Measurements from ENCODE around the gene ATG16L2. TPM values are rescaled to one million over a fixed set of nuclear protein-coding genes. Genes with fewer than 3 reads are reported as not detected.

The ATG16L2 gene
- total and polyA plus RNA-seq, 2 donors: 10.6 to 56.5 TPM

DNA sequence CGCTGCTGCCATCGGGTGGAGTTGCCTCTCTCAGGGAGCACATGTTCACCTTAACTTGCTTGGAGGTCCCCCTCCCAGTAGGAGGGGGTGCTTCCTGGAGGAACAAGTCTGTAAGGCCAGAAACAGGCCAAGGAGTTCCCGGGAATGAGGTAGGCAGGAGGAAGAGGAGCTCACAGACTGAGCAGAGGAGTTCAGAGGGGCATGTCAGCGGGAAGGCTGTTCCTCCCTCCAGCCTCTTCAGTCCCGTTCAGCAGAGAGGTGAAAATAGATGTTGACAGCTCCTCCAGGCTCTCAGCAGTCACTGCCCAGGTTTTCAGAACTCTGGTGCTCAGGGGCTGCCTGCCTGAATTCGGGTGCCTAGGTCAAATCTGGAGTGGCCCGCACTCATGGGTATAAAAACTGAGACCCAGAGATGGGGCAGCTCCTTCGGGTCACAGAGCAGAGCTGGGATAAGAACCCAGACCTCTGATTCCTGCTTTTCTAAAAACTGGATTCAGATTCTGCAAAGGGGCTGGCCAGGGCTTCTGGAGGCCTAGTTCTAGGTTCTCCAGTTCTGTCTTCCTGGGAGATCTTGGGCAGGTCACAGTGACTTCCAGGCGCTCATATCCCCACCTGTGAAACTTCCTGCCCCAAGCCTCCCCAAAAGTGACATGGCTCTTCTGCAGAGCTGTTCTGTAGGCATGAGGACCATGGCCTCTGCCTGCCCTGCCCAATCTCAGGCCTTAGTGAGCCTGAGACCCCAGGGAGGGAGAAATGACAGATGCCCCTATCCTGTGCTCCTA, 18.3 kb downstream of the ATG16L2 start:
- Histone ChIP-seq H3K27me3 (ENCODE audit: control insufficient read depth in 2 of 2, insufficient read depth in 1 of 2, low read length in 1 of 2) (no peaks in the 10 kb centered on the region), H3K4me1 (ENCODE audit: control insufficient read depth in 2 of 2, insufficient read depth in 2 of 2, low read length in 2 of 2) (peaks cover 0 to 7% of the 10 kb centered on the region in 2 donors), H3K4me3 (ENCODE audit: low read length in 2 of 2) (no peak overlapping the region), H3K9me3 (ENCODE audit: control insufficient read depth in 2 of 2, insufficient read depth in 1 of 2, low read length in 1 of 2) (no peaks in the 10 kb centered on the region), H3K36me3 (ENCODE audit: control insufficient read depth in 2 of 2, insufficient read depth in 2 of 2, low read length in 1 of 2) (peaks cover 33 to 37% of the 10 kb centered on the region in 2 donors), H3K27ac (ENCODE audit: low read depth in 1 of 2, low read length in 1 of 2) (no peak overlapping the region)
- no peak for DNase-seq (ENCODE audit: low read depth in 6 of 9, low spot score in 9 of 9)
- 93% methylated on average over 9 of the region's 9 CpGs for WGBS

- no peaks in the 10 kb centered on the region for H3K9me3 ChIP-seq (ENCODE audit: control insufficient read depth in 2 of 2, insufficient read depth in 1 of 2, low read length in 1 of 2)
- H3K4me1 ChIP-seq (ENCODE audit: control insufficient read depth in 2 of 2, insufficient read depth in 2 of 2, low read length in 2 of 2): peaks cover 0 to 7% of the 10 kb centered on the region in 2 donors
- WGBS: 98% methylated on average over 5 of the region's 5 CpGs
Observed at GRCh38 chr11:72833083-72833733, 19.0 kb downstream of the ATG16L2 start.

DNA sequence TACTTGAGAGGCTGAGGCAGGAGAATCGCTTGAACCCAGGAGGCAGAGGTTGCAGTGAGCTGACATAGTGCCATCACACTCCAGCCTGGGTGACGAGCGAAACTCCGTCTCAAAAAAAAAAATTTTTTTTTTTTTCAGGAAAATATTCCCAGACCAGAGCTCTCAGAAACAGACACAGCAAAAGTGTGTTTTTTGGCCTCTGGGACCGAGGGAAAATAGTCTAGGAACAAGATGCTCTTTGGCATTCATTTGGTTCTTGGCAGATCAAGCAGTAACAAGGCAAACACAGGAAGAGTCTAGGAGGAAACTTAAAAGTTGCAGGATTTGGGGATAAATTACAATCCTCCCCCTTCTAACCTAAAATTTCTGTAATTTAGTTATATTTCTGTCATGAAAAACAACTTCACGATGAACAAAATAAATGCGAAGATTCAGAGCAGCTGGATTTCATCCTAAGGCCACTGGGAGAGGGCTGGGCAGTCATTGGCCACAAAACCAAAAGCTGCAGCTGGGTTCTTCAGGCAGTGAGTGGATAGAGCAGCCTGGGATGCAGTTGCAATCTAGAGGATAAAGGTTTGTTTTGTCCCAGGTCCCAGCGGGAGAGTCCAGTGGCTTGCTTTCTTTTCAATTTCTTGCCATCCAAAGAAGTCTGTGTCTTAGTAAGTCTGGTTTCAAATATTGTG, 19.7 kb downstream of the ATG16L2 start:
- WGBS: 83% methylated on average over 8 of the region's 8 CpGs
- no peak overlapping the region for H3K4me3 ChIP-seq (ENCODE audit: low read length in 2 of 2)
- no peaks in the 10 kb centered on the region for H3K27me3 ChIP-seq (ENCODE audit: control insufficient read depth in 2 of 2, insufficient read depth in 1 of 2, low read length in 1 of 2)
- H3K27ac ChIP-seq (ENCODE audit: low read depth in 1 of 2, low read length in 1 of 2): no peak overlapping the region
- no peak for DNase-seq (ENCODE audit: low read depth in 6 of 9, low spot score in 9 of 9)
- peaks cover 0 to 7% of the 10 kb centered on the region in 2 donors for H3K4me1 ChIP-seq (ENCODE audit: control insufficient read depth in 2 of 2, insufficient read depth in 2 of 2, low read length in 2 of 2)
- no peaks in the 10 kb centered on the region for H3K9me3 ChIP-seq (ENCODE audit: control insufficient read depth in 2 of 2, insufficient read depth in 1 of 2, low read length in 1 of 2)
- peaks cover 39 to 44% of the 10 kb centered on the region in 2 donors for H3K36me3 ChIP-seq (ENCODE audit: control insufficient read depth in 2 of 2, insufficient read depth in 2 of 2, low read length in 1 of 2)

More at GRCh38 chr11:72833083-72833733, 19.0 kb downstream of the ATG16L2 start:
- Histone ChIP-seq H3K27me3 (ENCODE audit: control insufficient read depth in 2 of 2, insufficient read depth in 1 of 2, low read length in 1 of 2) (no peaks in the 10 kb centered on the region), H3K36me3 (ENCODE audit: control insufficient read depth in 2 of 2, insufficient read depth in 2 of 2, low read length in 1 of 2) (peaks cover 36 to 44% of the 10 kb centered on the region in 2 donors), H3K4me3 (ENCODE audit: low read length in 2 of 2) (no peak overlapping the region), H3K27ac (ENCODE audit: low read depth in 1 of 2, low read length in 1 of 2) (no peak overlapping the region)
- no peak for DNase-seq (ENCODE audit: low read depth in 6 of 9, low spot score in 9 of 9)

- no peak overlapping the region for H3K27ac ChIP-seq (ENCODE audit: low read depth in 1 of 2, low read length in 1 of 2)
- peaks cover 41 to 44% of the 10 kb centered on the region in 2 donors for H3K36me3 ChIP-seq (ENCODE audit: control insufficient read depth in 2 of 2, insufficient read depth in 2 of 2, low read length in 1 of 2)
- no peak for DNase-seq (ENCODE audit: low read depth in 6 of 9, low spot score in 9 of 9)
- peaks cover 0 to 7% of the 10 kb centered on the region in 2 donors for H3K4me1 ChIP-seq (ENCODE audit: control insufficient read depth in 2 of 2, insufficient read depth in 2 of 2, low read length in 2 of 2)
- WGBS: 97% methylated on average over 5 of the region's 5 CpGs
- H3K4me3 ChIP-seq (ENCODE audit: low read length in 2 of 2): no peak overlapping the region
- H3K9me3 ChIP-seq (ENCODE audit: control insufficient read depth in 2 of 2, insufficient read depth in 1 of 2, low read length in 1 of 2): no peaks in the 10 kb centered on the region
- H3K27me3 ChIP-seq (ENCODE audit: control insufficient read depth in 2 of 2, insufficient read depth in 1 of 2, low read length in 1 of 2): no peaks in the 10 kb centered on the region
Observed at GRCh38 chr11:72834905-72835304, 20.7 kb downstream of the ATG16L2 start.

- H3K9me3 ChIP-seq (ENCODE audit: control insufficient read depth in 2 of 2, insufficient read depth in 1 of 2, low read length in 1 of 2): no peaks in the 10 kb centered on the region
- peaks cover 0 to 7% of the 10 kb centered on the region in 2 donors for H3K4me1 ChIP-seq (ENCODE audit: control insufficient read depth in 2 of 2, insufficient read depth in 2 of 2, low read length in 2 of 2)
- 95% methylated on average over 4 of the region's 4 CpGs for WGBS
- no peaks in the 10 kb centered on the region for H3K27me3 ChIP-seq (ENCODE audit: control insufficient read depth in 2 of 2, insufficient read depth in 1 of 2, low read length in 1 of 2)
- no peak for DNase-seq (ENCODE audit: low read depth in 6 of 9, low spot score in 9 of 9)
- no peak overlapping the region for H3K4me3 ChIP-seq (ENCODE audit: low read length in 2 of 2)
- H3K27ac ChIP-seq (ENCODE audit: low read depth in 1 of 2, low read length in 1 of 2): no peak overlapping the region
- H3K36me3 ChIP-seq (ENCODE audit: control insufficient read depth in 2 of 2, insufficient read depth in 2 of 2, low read length in 1 of 2): peaks cover 47 to 48% of the 10 kb centered on the region in 2 donors
Observed at GRCh38 chr11:72836111-72836510, 21.9 kb downstream of the ATG16L2 start.

- Histone ChIP-seq H3K4me3 (ENCODE audit: low read length in 2 of 2) (no peak overlapping the region), H3K36me3 (ENCODE audit: control insufficient read depth in 2 of 2, insufficient read depth in 2 of 2, low read length in 1 of 2) (peaks cover 57 to 64% of the 10 kb centered on the region in 2 donors), H3K27me3 (ENCODE audit: control insufficient read depth in 2 of 2, insufficient read depth in 1 of 2, low read length in 1 of 2) (no peaks in the 10 kb centered on the region), H3K9me3 (ENCODE audit: control insufficient read depth in 2 of 2, insufficient read depth in 1 of 2, low read length in 1 of 2) (no peaks in the 10 kb centered on the region), H3K4me1 (ENCODE audit: control insufficient read depth in 2 of 2, insufficient read depth in 2 of 2, low read length in 2 of 2) (no peaks in the 10 kb centered on the region), H3K27ac (ENCODE audit: low read depth in 1 of 2, low read length in 1 of 2) (no peak overlapping the region)
- DNase-seq (ENCODE audit: low read depth in 6 of 9, low spot score in 9 of 9): no peak
- 97% methylated on average over 4 of the region's 4 CpGs for WGBS
Observed at GRCh38 chr11:72838691-72839305, 24.6 kb downstream of the ATG16L2 start.

GRCh38 chr11:72840780-72841179, 26.6 kb downstream of the ATG16L2 start:
- H3K9me3 ChIP-seq (ENCODE audit: control insufficient read depth in 2 of 2, insufficient read depth in 1 of 2, low read length in 1 of 2): no peaks in the 10 kb centered on the region
- H3K27me3 ChIP-seq (ENCODE audit: control insufficient read depth in 2 of 2, insufficient read depth in 1 of 2, low read length in 1 of 2): no peaks in the 10 kb centered on the region
- peaks cover 52 to 59% of the 10 kb centered on the region in 2 donors for H3K36me3 ChIP-seq (ENCODE audit: control insufficient read depth in 2 of 2, insufficient read depth in 2 of 2, low read length in 1 of 2)
- H3K27ac ChIP-seq (ENCODE audit: low read depth in 1 of 2, low read length in 1 of 2): no peak overlapping the region
- no peak for DNase-seq (ENCODE audit: low read depth in 6 of 9, low spot score in 9 of 9)
- no peak overlapping the region for H3K4me3 ChIP-seq (ENCODE audit: low read length in 2 of 2)
- WGBS: 98% methylated on average over 4 of the region's 4 CpGs
- no peaks in the 10 kb centered on the region for H3K4me1 ChIP-seq (ENCODE audit: control insufficient read depth in 2 of 2, insufficient read depth in 2 of 2, low read length in 2 of 2)

GRCh38 chr11:72841397-72841796, 27.2 kb downstream of the ATG16L2 start:
- WGBS: 97% methylated on average over 7 of the region's 7 CpGs
- H3K27ac ChIP-seq (ENCODE audit: low read depth in 1 of 2, low read length in 1 of 2): no peak overlapping the region

More at GRCh38 chr11:72841397-72841796, 27.2 kb downstream of the ATG16L2 start:
- H3K36me3 ChIP-seq (ENCODE audit: control insufficient read depth in 2 of 2, insufficient read depth in 2 of 2, low read length in 1 of 2): peaks cover 50 to 56% of the 10 kb centered on the region in 2 donors
- DNase-seq (ENCODE audit: low read depth in 6 of 9, low spot score in 9 of 9): no peak
- H3K4me1 ChIP-seq (ENCODE audit: control insufficient read depth in 2 of 2, insufficient read depth in 2 of 2, low read length in 2 of 2): no peaks in the 10 kb centered on the region
- no peak overlapping the region for H3K4me3 ChIP-seq (ENCODE audit: low read length in 2 of 2)
- no peaks in the 10 kb centered on the region for H3K9me3 ChIP-seq (ENCODE audit: control insufficient read depth in 2 of 2, insufficient read depth in 1 of 2, low read length in 1 of 2)
- no peaks in the 10 kb centered on the region for H3K27me3 ChIP-seq (ENCODE audit: control insufficient read depth in 2 of 2, insufficient read depth in 1 of 2, low read length in 1 of 2)

All from thymus (tissue), 11 donors.